Mucosa of rectum (tissue), 2 donors: ENCODE measurements around the gene EEPD1.
"Not testable (repeated sequence)": the region's sequence is repeated elsewhere in the genome, so short reads cannot be mapped to it uniquely, and the experiment has no call there.

Experiments
- H3K27ac ChIP-seq, 2 donors: one replicate each; pipeline ENCODE4 v1.7.0; 2013; ENCODE audit warnings: inconsistent platforms in 2 of 2, low read depth in 2 of 2, low read length in 2 of 2
- H3K27me3 ChIP-seq, 2 donors: one replicate each; pipeline ENCODE4 v1.7.0; 2013; ENCODE audit warnings: low read length in 2 of 2; ENCODE audit not compliant: control insufficient read depth in 2 of 2, insufficient read depth in 2 of 2
- H3K36me3 ChIP-seq, 2 donors: one replicate each; pipeline ENCODE4 v1.7.0; 2013; ENCODE audit warnings: low read length in 2 of 2; ENCODE audit not compliant: control insufficient read depth in 2 of 2, insufficient read depth in 2 of 2
- H3K4me1 ChIP-seq, 2 donors: one replicate each; pipeline ENCODE4 v1.7.0; 2013; ENCODE audit warnings: low read length in 2 of 2, mild to moderate bottlenecking in 1 of 2; ENCODE audit not compliant: control insufficient read depth in 2 of 2, insufficient read depth in 2 of 2
- H3K4me3 ChIP-seq, 2 donors: one replicate each; pipeline ENCODE4 v1.7.0; 2013; ENCODE audit warnings: low read length in 2 of 2
- H3K9ac ChIP-seq, 2 donors: one replicate each; pipeline ENCODE4 v1.7.0; 2013; ENCODE audit warnings: low read length in 2 of 2, low read depth in 1 of 2, mild to moderate bottlenecking in 1 of 2
- H3K9me3 ChIP-seq, 2 donors: one replicate each; pipeline ENCODE4 v1.7.0; 2013; ENCODE audit warnings: low read length in 2 of 2; ENCODE audit not compliant: control insufficient read depth in 2 of 2
- donor health status: healthy.
- donor health status: Normal muscosa, but diverticular disease.

EEPD1 gene

GRCh38 chr7:36115448-36116321 lies 37.4 kb upstream of the EEPD1 start:
- Histone ChIP-seq H3K36me3 (no peaks in the 10 kb centered on the region), H3K9me3 (no peaks in the 10 kb centered on the region), H3K9ac (no peak overlapping the region), H3K4me1 (peaks cover 0 to 34% of the 10 kb centered on the region in 2 donors), H3K27ac (peak overlapping the region; percentile 10 to 53), H3K4me3 (no peak overlapping the region), H3K27me3 (no peaks in the 10 kb centered on the region)

- Histone ChIP-seq H3K9ac (no peak overlapping the region), H3K4me3 (no peak overlapping the region), H3K36me3 (no peaks in the 10 kb centered on the region), H3K27me3 (no peaks in the 10 kb centered on the region), H3K27ac (peak overlapping the region in 1 of 2 donors; percentile 53), H3K4me1 (peaks cover 0 to 34% of the 10 kb centered on the region in 2 donors), H3K9me3 (no peaks in the 10 kb centered on the region)
Observed at GRCh38 chr7:36116347-36117202, 36.5 kb upstream of the EEPD1 start.

DNA sequence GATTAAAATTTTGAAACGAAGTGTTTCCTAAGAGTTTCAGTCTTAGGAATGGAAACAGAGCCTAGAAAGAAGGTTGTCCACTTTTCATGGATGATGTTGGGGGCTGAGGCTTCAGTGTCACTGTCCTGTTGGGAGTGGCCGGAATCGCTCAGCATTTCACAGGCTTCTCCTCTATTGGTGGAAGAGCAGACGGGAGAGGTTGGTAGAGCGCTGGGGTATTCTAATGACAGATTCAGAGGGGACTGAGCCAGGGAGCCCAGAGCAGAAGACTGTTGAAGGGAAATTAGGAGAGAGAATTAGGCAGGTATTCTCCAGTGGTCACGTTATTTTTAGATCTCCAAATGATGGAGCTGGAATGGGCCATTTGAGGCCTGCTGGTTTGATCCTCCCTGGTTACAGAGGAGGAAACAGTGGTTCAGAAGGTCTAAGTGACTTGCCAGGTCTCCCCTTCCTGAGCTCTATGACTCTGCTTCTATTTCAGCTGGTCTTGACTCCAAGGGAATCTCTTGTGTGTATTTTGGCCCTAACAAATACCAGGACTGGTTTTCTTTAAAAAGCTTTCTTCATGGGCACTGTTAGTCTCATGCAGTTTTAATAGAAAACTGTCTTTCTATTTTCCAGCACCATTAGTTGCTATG lies 35.7 kb upstream of the EEPD1 start:
- H3K36me3 ChIP-seq: no peaks in the 10 kb centered on the region
- H3K4me3 ChIP-seq: no peak overlapping the region
- H3K27ac ChIP-seq: peak overlapping the region in 1 of 2 donors; percentile 53

DNA sequence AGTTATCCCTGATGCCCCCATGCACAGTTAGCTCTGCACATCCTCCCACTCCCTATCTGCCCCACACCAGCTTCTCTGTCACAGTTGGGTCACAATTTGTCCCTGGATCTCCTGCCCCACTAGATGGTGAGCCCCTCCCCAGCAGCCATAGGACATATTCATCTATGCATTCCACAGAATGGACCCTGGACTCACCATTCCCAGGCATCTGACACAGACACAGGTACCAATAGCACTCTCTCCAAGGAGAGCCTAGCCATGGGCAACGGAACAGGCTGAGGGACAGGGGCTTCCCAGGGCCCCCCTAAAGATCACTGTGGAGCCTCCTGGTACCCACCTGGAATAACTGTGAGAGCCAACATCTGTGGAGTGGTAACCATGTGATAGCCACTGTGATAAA lies 34.7 kb upstream of the EEPD1 start:
- Histone ChIP-seq H3K9ac (no peak overlapping the region), H3K4me1 (peaks cover 0 to 34% of the 10 kb centered on the region in 2 donors), H3K4me3 (no peak overlapping the region), H3K27me3 (no peaks in the 10 kb centered on the region), H3K9me3 (no peaks in the 10 kb centered on the region), H3K36me3 (no peaks in the 10 kb centered on the region), H3K27ac (no peak overlapping the region)

More for the DNA sequence above, 35.7 kb upstream of the EEPD1 start:
- Histone ChIP-seq H3K4me1 (peaks cover 0 to 34% of the 10 kb centered on the region in 2 donors), H3K27me3 (no peaks in the 10 kb centered on the region), H3K9me3 (no peaks in the 10 kb centered on the region), H3K9ac (no peak overlapping the region)

DNA sequence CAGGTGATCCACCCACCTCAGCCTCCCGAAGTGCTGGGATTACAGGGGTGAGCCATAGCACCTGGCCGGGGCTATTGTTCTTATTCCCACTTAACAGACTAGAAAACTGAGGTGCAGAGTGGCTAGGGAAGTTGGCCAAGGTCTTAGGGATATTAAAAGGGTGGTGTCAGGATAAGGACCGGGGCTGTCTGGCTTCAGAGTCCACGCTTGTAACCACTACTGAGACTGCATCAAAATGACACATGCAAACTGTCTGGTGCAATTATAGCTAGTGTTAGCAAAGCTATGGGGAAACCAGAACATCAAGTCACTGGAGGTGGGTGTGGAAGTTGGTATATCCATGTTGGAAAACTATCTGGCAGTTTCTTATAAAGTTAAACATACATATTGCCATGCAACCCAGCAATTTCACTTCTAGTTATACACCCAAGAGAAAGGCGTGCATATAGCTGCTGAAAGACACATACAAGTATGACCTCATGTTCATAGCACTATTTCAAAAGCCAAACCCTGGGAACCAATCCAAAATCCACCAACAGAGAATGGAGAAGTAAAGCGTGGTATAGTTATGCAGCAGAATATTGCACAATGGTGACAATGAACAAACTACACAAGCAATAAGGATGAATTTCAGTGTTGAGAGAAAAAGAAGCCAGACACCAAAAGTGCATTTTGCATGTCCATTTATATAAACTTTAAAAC lies 33.9 kb upstream of the EEPD1 start:
- peak overlapping the region in 1 of 2 donors; percentile 38 for H3K9ac ChIP-seq
- peaks cover 0 to 34% of the 10 kb centered on the region in 2 donors for H3K4me1 ChIP-seq
- H3K4me3 ChIP-seq: no peak overlapping the region
- no peaks in the 10 kb centered on the region for H3K9me3 ChIP-seq
- H3K27me3 ChIP-seq: no peaks in the 10 kb centered on the region
- H3K36me3 ChIP-seq: no peaks in the 10 kb centered on the region
- peak overlapping the region; percentile 50 to 80 for H3K27ac ChIP-seq

DNA sequence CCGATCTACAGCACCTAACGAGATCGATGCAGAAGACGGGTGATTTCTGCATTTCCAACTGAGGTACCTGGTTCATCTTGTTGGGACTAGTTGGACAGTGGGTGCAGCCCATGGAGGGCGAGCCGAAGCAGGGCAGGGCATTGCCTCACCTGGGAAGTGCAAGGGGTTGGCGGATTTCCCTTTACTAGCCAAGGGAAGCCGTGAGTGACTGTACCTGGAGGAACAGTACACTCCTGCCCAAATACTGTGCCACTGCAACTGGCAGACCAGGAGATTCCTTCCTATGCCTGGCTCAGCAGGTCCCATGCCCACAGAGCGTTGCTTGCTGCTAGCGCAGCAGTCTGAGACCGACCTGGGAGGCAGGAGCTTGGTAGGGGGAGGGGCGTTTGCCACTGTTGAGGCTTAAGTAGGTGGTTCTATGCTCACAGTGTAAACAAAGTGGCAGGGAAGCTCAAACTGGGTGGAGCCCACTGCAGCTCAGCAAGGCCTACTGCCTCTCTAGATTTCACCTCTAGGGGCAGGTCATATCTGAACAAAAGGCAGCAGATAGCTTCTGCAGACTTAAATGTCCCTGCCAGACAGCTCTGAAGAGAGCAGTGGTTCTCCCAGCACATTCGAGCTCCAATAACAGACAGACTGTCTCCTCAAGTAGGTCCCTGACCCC lies 32.9 kb upstream of the EEPD1 start:
- H3K9me3 ChIP-seq, H3K27me3 ChIP-seq, H3K9ac ChIP-seq, H3K36me3 ChIP-seq, H3K4me3 ChIP-seq: not testable (repeated sequence)
- H3K27ac ChIP-seq: peak overlapping the region in 1 of 2 donors; percentile 80
- H3K4me1 ChIP-seq: peaks cover 0 to 34% of the 10 kb centered on the region in 2 donors

DNA sequence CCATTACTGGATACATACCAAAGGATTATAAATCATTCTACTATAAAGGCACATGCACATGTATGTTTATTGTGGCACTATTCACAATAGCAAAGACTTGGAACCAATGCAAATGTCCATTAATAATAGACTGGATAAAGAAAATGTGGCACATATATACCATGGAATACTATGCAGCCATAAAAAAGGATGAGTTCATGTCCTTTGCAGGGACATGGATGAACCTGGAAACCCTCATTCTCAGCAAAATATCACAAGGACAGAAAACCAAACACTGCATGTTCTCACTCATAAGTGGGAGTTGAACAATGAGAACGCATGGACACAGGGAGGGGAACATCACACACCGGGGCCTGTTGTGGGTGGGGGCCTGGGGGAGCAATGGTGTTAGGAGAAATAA lies 27.4 kb upstream of the EEPD1 start:
- not testable (repeated sequence) for H3K27ac ChIP-seq, H3K9ac ChIP-seq, H3K27me3 ChIP-seq, H3K9me3 ChIP-seq, H3K4me3 ChIP-seq, H3K36me3 ChIP-seq
- peaks cover 5 to 11% of the 10 kb centered on the region in 2 donors for H3K4me1 ChIP-seq

DNA sequence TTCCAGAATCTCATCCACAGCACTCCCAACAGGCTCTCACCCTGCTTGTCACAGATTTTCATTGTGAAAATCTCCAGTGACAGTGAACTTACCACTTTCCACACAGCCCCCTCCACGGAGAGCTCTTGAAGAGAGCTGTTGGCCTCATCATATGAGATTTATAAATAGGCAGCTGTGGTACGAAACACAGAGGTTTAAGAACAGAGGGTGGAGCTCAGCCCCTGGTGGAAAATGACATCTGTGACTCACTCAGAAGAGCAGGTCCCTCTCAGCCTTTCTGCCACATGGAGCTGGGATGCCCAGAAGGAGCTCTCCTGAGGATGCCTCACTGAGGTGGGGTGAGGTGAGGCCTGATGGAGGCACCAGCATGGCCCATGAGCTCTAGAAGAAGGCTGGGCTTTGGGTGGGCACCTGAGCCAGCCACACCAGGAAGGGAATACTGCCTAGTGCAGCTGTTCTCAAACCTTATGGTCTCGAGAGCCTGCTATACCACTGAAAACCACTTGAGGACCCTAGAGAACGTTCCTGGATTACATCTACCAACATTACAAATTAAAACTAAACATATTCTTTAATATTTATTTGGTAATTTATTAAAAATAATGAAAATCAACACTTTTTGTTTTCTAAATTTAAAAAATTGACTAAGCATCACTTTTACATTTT lies 25.8 kb upstream of the EEPD1 start:
- H3K27ac ChIP-seq: no peak overlapping the region
- no peak overlapping the region for H3K9ac ChIP-seq
- peaks cover 5 to 11% of the 10 kb centered on the region in 2 donors for H3K4me1 ChIP-seq
- no peaks in the 10 kb centered on the region for H3K36me3 ChIP-seq
- H3K27me3 ChIP-seq: no peaks in the 10 kb centered on the region
- no peaks in the 10 kb centered on the region for H3K9me3 ChIP-seq
- no peak overlapping the region for H3K4me3 ChIP-seq
